GM18502 (cell line): Measurements from ENCODE around the gene SIPA1L3.
"Not testable (repeated sequence)": the region's sequence is repeated elsewhere in the genome, so short reads cannot be mapped to it uniquely, and the experiment has no call there.

Experiments
- ATAC-seq: cut with Tn5 transposase; IDR thresholded peaks from one replicate; pipeline ENCODE4 v1.9.1; 2021; ENCODE audit warnings: mild to moderate bottlenecking; ENCODE audit not compliant: unreplicated experiment, poor library complexity

SIPA1L3 gene

GRCh38 chr19:37907735-37908455 is 887 bp downstream of the SIPA1L3 start:
- no peak for ATAC-seq

DNA sequence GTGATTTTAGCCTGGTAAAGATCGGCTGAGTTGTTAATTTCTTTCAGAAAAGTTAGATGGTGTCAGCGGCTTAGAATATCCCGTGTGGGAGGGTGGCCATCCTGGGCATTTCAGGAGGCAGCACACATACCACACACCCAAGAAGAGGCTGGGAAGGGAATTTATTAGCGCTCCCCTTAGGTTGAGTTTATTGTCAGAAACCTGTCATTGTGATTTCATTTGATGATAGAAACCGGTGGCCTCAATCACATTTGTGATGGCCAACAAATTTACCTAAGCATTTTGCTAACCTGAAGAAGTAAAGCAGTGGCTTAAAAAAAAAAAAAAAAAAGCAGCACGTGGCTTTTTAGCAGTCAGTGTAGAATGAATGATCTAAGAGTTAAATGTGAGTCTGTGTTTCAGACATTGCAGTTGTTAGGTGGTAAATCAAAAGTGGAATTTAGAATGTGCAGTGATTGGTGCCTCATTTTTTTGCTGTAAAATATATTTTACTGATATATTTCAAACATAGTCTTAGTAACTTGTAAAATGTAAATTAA is 2.7 kb downstream of the SIPA1L3 start:
- no peak for ATAC-seq

DNA sequence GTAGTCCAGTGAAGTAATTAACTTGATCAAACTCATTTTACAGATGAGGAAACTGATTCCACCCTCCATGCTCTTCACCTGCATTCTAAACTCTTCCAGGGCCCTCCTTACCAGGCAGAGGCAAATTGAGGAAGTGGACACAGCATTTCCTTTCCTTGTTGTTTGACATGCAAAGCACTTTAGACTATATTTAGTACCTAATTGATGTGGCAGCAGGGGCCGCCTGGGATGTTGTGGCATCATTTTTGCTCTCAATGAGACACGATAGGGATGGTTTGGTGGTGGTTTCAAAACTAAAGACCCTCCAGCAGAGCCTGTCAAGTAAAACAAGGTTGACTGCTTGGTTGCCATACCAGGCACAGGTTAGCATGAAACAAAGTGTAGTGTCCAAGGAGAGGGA is 7.9 kb downstream of the SIPA1L3 start:
- peak; percentile 59 for ATAC-seq

DNA sequence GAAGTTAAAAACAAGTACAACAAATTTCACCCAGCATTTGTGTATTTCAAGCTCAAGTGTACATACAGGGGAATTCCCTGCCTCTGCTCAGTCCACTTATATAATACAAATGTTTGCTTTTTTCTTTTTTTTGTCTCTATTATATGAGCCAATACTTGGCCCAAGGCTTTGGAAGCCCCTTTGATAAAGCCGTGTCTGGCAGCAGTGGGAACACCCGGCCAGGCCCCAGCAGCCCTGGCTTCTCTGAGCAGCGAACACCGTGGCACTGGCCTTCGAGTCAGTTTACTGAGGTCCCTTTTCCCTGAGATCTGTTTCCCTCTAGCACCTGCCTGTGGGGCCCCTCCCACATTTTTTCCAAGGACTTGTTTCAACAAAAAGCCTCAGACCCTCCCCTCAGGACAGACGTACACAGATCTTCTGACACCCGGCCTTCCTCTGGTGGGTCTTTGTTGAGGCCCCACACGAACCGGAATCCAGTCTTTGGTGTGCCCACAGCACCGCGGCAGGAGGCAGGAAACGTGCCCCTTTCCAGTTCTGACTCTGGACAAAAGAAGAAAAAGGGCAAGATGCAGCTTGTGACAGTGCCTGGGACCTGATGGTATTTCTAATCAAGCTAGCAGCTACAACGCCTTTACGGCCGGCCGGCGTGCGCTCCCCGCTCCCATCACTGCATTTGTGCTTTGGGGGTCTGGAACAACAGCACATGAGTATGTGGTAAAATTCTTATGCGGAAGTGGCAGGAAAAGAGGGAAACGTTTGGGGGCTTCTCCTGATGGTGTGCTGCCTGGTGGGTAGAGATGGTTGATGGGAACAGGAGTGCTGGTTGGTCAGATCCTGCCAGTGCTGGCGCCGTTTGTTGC is 13.8 kb downstream of the SIPA1L3 start:
- no peak for ATAC-seq

GRCh38 chr19:37924573-37924972 is 17.6 kb downstream of the SIPA1L3 start:
- ATAC-seq, result not testable (repeated sequence)

- ATAC-seq, result no peak
These were observed 18.2 kb downstream of the SIPA1L3 start for GRCh38 chr19:37925212-37925611.

DNA sequence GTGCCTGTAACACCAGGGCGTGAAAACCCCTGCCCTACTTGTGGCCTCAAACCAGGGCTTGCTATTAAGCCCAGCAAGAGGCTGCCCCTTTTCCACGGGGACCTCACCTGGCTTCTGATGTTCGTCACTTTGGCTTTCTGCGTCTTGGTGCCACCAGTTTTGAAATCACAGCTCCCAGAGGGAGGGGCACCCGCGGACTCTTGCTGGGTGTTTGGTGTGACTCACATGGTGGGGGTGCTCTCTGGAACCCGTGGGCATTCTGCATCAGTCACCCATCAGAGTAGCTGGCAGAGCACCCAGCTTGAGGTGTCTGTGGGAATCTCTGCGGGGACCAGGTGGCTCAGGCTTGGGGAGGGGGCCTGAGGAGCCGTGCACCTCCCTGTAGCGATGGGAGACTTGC is 19.2 kb downstream of the SIPA1L3 start:
- ATAC-seq, result no peak

- ATAC-seq, result no peak
These were observed 19.7 kb downstream of the SIPA1L3 start for GRCh38 chr19:37926711-37927110.

DNA sequence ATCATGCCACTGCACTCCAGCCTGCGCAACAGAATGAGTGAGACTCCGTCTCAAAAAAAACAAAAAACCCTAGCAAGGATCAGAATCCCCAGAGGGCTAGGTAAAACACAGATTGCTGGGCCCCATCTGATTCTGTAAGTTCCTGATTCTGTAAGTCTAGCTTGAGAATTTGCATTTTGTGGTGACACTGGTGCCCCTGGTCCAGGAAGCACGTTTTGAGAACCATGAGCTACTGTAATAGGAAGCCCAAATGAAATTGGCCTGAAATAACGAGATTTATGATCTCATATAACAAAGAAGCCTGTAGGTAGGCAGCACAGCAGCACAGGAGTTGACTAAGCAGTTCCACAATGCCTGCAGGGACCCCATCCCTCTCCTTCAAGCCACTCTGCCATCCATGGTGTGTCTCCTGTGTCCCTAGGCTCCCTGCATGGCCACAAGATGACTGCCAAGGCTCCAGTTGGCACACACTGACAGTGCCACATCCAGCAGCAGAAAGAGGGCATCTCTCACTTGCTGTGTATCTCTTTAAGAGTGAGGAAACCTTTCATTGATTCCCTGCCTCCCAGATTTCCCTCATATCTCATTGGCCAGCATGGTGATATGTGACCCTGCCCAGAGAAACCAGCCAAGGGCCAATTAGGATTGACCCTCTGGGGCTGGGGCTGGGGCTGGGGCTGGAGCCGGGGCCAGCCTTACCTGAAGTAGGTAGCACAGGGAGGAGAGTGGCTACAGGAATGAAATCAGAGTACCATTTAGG is 21.7 kb downstream of the SIPA1L3 start:
- ATAC-seq, result peak; percentile 68

- ATAC-seq, result no peak
These were observed 22.4 kb downstream of the SIPA1L3 start for GRCh38 chr19:37929355-37929923.

GRCh38 chr19:37930416-37930815 is 23.4 kb downstream of the SIPA1L3 start:
- no peak for ATAC-seq

GRCh38 chr19:37931881-37932655 is 25.1 kb downstream of the SIPA1L3 start:
- no peak for ATAC-seq

DNA sequence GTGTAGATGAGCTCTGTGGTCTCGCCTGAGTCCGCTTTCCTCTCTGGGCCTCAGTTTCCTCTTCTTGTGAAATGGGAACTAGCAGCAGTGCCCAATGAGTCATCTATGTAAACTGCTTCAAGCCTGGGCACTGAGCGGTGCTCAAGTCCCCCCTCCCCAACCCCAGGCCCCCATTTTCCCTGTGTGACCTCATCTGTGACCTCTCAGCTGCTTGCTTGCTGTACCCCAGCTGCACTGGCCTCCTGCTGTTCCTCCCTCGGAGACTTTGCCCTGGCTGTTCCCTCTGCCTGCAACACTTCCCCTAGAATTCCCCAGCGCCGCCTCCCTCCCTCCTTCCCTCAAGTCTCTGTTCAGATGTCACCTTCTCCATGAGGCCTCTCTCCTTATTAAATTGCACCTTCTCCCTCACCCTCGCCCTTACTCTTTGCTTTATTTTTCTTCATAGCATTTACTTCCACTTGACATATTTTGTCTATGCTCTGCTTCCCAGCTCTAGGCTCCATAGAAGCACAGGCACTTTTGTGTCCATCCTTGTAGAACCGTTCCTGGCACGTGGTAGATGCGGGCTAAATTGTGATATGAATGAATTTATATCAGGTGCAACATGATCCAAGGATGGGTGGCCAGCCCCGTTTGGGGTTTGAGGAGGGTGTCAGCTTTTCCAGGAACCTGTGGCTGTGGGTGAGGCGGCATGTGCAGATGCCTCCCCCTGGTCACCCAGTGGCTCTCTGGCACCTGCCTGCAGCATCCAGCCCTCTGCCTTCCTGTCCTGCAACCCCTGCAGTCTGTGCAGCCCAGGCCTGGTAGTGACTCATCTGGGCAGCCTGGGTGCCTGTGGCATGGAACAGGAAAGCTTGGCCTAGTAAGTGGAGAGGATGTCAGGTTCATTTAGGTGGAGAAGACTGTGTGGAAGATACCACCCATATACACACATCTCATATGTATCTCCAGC is 26.3 kb downstream of the SIPA1L3 start:
- no peak for ATAC-seq

GRCh38 chr19:37933937-37934358 is 26.9 kb downstream of the SIPA1L3 start:
- ATAC-seq, result no peak

DNA sequence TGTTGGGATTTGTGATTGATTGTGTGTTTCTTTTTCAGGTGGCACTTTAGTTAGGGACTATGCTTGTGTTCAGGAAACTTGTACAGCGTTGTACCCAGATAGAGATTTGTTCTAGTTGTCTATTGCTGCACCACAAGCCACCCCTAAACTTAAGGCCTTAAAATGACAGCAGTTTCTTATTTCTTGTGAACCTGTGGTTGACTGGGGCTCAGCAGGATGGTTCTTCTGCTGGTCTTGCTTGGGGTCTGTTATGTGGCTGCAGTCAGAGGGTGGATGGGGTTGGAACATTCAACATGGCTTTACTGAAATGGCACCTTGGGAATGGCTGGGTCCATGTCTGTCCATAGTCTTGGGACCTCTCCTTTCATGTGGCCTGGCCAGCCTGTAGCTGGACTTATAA is 28.3 kb downstream of the SIPA1L3 start:
- ATAC-seq, result no peak

DNA sequence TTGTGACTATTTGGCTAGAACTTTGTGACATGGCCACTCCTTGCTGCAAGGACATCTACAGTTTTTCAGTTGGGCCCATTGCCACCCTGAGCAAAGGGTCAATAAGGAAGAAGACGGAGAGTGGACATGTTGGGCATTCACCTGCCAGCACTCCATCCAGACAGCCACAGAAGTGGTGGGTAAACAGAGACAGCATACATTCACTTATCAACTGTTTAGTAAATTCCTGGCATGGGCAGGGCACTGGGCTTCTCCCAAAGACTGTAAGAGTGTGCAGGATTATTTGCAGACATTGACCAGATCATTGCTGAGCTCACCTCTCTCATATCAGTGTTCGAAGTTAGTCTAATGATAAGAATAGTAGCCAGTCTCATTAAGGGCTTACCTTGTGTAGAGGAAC is 29.2 kb downstream of the SIPA1L3 start:
- ATAC-seq, result no peak

DNA sequence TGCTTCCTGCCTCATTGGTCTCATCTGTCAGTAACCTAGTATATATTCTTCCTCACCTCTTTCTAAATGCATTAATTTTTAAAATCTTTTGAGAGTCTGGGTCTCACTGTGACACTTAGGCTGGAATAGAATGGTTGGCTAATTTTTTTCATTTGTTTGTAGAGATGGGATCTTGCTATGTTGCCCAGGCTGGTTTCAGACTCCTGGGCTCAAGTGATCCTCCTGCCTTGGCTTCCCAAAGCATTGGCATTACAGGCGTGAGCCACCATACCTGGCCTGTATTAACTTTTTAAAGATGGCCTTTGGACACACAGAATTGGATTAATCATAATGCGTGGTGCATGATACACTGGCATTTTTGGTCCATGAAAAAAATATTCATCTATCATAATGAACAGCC is 29.9 kb downstream of the SIPA1L3 start:
- ATAC-seq, result no peak

DNA sequence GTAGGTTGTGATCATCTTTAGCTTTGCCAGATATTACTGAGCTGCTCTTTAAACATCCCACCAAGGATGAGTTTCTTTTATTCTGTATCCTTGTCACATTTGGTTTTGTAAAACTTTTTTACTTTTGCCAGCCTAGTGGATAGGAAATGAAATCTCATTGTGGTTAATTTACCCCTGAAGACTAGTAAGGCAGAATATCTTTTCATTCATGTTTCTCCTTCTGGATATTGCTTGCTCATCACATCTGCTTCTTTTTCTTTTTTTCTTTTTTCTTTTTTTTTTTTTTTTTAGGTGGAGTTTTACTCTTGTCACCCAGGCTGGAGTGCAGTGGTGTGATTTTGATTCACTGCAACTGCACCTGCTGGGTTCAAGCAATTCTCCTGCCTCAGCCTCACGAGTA is 31.3 kb downstream of the SIPA1L3 start:
- no peak for ATAC-seq
